ENCODE measurements around the gene CNTN4. TPM values are rescaled to one million over a fixed set of nuclear protein-coding genes. Genes with fewer than 3 reads are reported as not detected.

The CNTN4 gene
- total RNA-seq, 1 donor from 2014 or later = 22.1 TPM

- intact Hi-C loops (cut with DNase I) = no loop called here
- Histone ChIP-seq H3K4me1 (no peaks in the 10 kb centered on the region), H3K36me3 (no peaks in the 10 kb centered on the region), H3K27ac (no peak overlapping the region), H3K4me3 (no peak overlapping the region), H3K9me3 (no peaks in the 10 kb centered on the region), H3K27me3 (no peaks in the 10 kb centered on the region)
- DNase-seq (ENCODE audit: extremely low spot score in 2 of 2) = no peak
- no peak for TF ChIP-seq CTCF (IDR thresholded peaks at IDR 0.05)
- TF ChIP-seq POLR2A (IDR thresholded peaks at IDR 0.05) = no peak
- TF ChIP-seq POLR2AphosphoS5 (IDR thresholded peaks at IDR 0.05; ENCODE audit: insufficient read depth in 1 of 2, low read depth in 1 of 2) = no peak
Measured at GRCh38 chr3:2370317-2370716, 271.7 kb downstream of the CNTN4 start.

GRCh38 chr3:2372306-2372705 is 273.6 kb downstream of the CNTN4 start:
- no peak for DNase-seq (ENCODE audit: extremely low spot score in 2 of 2)
- TF ChIP-seq POLR2AphosphoS5 (IDR thresholded peaks at IDR 0.05; ENCODE audit: insufficient read depth in 1 of 2, low read depth in 1 of 2) = no peak
- no peak for TF ChIP-seq POLR2A (IDR thresholded peaks at IDR 0.05)
- TF ChIP-seq CTCF (IDR thresholded peaks at IDR 0.05) = no peak
- Histone ChIP-seq H3K27ac (no peak overlapping the region), H3K4me1 (no peaks in the 10 kb centered on the region), H3K9me3 (no peaks in the 10 kb centered on the region), H3K4me3 (no peak overlapping the region), H3K27me3 (no peaks in the 10 kb centered on the region), H3K36me3 (no peaks in the 10 kb centered on the region)
- intact Hi-C loops (cut with DNase I) = no loop called here

GRCh38 chr3:2375376-2375775 is 276.7 kb downstream of the CNTN4 start:
- Histone ChIP-seq H3K4me1 (no peaks in the 10 kb centered on the region), H3K36me3 (no peaks in the 10 kb centered on the region), H3K4me3 (no peak overlapping the region), H3K27me3 (no peaks in the 10 kb centered on the region), H3K27ac (no peak overlapping the region), H3K9me3 (no peaks in the 10 kb centered on the region)
- TF ChIP-seq POLR2A (IDR thresholded peaks at IDR 0.05) (no peak), POLR2AphosphoS5 (IDR thresholded peaks at IDR 0.05; ENCODE audit: insufficient read depth in 1 of 2, low read depth in 1 of 2) (no peak), CTCF (IDR thresholded peaks at IDR 0.05) (no peak)
- no peak for DNase-seq (ENCODE audit: extremely low spot score in 2 of 2)
- intact Hi-C loops (cut with DNase I) = no loop called here

- intact Hi-C loops (cut with DNase I) = no loop called here
- DNase-seq (ENCODE audit: extremely low spot score in 2 of 2) = no peak
- TF ChIP-seq POLR2AphosphoS5 (IDR thresholded peaks at IDR 0.05; ENCODE audit: insufficient read depth in 1 of 2, low read depth in 1 of 2) (no peak), CTCF (IDR thresholded peaks at IDR 0.05) (no peak), POLR2A (IDR thresholded peaks at IDR 0.05) (no peak)
Measured at GRCh38 chr3:2377281-2377680, 278.6 kb downstream of the CNTN4 start.

GRCh38 chr3:2390926-2391532 is 292.4 kb downstream of the CNTN4 start:
- Histone ChIP-seq H3K27me3 (no peaks in the 10 kb centered on the region), H3K4me1 (no peaks in the 10 kb centered on the region), H3K4me3 (no peak overlapping the region), H3K27ac (no peak overlapping the region), H3K36me3 (no peaks in the 10 kb centered on the region), H3K9me3 (no peaks in the 10 kb centered on the region)
- intact Hi-C loops (cut with DNase I) = no loop called here
- TF ChIP-seq POLR2A (IDR thresholded peaks at IDR 0.05) = no peak
- no peak for TF ChIP-seq POLR2AphosphoS5 (IDR thresholded peaks at IDR 0.05; ENCODE audit: insufficient read depth in 1 of 2, low read depth in 1 of 2)
- TF ChIP-seq CTCF (IDR thresholded peaks at IDR 0.05) = no peak
- DNase-seq (ENCODE audit: extremely low spot score in 2 of 2) = no peak

More at GRCh38 chr3:2377281-2377680, 278.6 kb downstream of the CNTN4 start:
- no peaks in the 10 kb centered on the region for H3K9me3 ChIP-seq
- H3K4me1 ChIP-seq = no peaks in the 10 kb centered on the region
- H3K4me3 ChIP-seq = no peak overlapping the region
- no peak overlapping the region for H3K27ac ChIP-seq
- no peaks in the 10 kb centered on the region for H3K36me3 ChIP-seq
- no peaks in the 10 kb centered on the region for H3K27me3 ChIP-seq

Measured in vagina (tissue), 2 donors.